ENCODE results near the gene ATP8B3. TPM values are rescaled to one million over a fixed set of nuclear protein-coding genes. Genes with fewer than 3 reads are reported as not detected.

Gene ATP8B3
- total and polyA plus RNA-seq, 2 of the 13 experiments (the other 11 are each of a cell fraction or from before 2014, with no cell fraction given): 2.6 to 5.9 TPM

- TF ChIP-seq ARID5B (CRISPR knock-in tag; IDR thresholded peaks at IDR 0.05) (no peak), KDM5B (CRISPR knock-in tag; IDR thresholded peaks at IDR 0.05; ENCODE audit: borderline replicate concordance) (no peak), ZNF576 (CRISPR knock-in tag; IDR thresholded peaks at IDR 0.05) (no peak), SATB2 (CRISPR knock-in tag; IDR thresholded peaks at IDR 0.05) (no peak), RFX5 (IDR thresholded peaks at IDR 0.05; ENCODE audit: low read depth, low read length) (no peak), U2AF2 (IDR thresholded peaks at IDR 0.05; ENCODE audit: low read depth, low read length) (no peak), SKIL (CRISPR knock-in tag; IDR thresholded peaks at IDR 0.05; ENCODE audit: borderline replicate concordance) (no peak), FOXO4 (CRISPR knock-in tag; conservative IDR thresholded peaks at IDR 0.05) (no peak), ZNF451 (CRISPR knock-in tag; IDR thresholded peaks at IDR 0.05) (no peak), SP2 (CRISPR knock-in tag; IDR thresholded peaks at IDR 0.05) (no peak), NCOA2 (CRISPR knock-in tag; IDR thresholded peaks at IDR 0.05) (no peak), CREB3 (CRISPR knock-in tag; IDR thresholded peaks at IDR 0.05) (no peak), ISX (CRISPR knock-in tag; conservative IDR thresholded peaks at IDR 0.05) (no peak), ZZZ3 (CRISPR knock-in tag; IDR thresholded peaks at IDR 0.05; ENCODE audit: borderline replicate concordance) (no peak)
Measured at GRCh38 chr19:1773184-1773583, 38.9 kb downstream of the ATP8B3 start (continued).
